Measurements from ENCODE around the gene CD96.

CD96 gene

GRCh38 chr3:111568355-111568754, 26.4 kb downstream of the CD96 start:
- FAIRE-seq = no peak

DNA sequence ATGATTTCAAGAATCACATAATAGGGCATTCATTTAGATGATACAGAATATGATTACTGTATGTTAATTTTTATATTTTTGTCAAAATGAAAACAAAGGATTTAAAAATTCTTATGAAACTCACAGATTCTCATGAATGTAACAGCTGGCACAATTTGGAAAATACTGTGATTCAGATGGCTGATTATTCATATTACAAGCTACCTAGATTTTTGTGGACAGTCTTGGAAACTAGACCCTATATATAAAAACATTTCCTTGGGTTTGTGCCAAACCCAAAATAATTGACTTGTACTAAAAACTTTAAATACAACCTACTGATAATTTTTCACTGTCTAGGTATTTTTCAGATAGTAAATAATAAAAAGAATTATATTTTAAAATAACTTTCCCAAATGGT, 26.9 kb downstream of the CD96 start:
- FAIRE-seq = no peak

DNA sequence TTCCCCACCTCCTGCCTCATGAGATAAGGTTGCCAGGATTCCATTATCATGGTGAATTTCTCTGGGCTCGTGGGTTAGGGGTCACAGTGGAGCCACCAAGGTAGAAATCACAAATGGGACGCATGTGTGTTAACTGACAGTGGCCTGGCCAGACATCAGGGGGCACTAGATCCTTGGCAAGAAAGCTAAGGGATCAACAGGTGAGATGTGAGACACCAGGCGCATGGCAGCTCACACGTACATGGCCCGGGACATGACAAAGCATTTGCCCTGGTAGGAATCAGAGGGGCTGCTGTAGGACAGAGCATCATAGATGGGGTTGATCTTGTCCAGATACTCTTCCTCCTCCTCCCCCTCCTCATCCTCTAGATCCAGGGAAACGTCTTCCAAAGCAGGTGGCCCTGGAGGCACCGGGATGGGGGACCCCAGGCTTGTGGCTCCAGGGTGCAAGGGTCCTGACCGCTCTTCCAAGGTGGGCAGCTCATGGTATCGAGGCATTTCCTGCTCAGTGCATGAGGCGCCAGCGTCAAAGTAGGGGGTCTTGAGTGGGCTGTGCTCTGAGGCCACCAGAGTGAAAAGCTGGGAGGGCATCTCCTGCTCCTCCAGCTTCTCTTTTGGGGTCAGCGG, 28.5 kb downstream of the CD96 start:
- FAIRE-seq = no peak

DNA sequence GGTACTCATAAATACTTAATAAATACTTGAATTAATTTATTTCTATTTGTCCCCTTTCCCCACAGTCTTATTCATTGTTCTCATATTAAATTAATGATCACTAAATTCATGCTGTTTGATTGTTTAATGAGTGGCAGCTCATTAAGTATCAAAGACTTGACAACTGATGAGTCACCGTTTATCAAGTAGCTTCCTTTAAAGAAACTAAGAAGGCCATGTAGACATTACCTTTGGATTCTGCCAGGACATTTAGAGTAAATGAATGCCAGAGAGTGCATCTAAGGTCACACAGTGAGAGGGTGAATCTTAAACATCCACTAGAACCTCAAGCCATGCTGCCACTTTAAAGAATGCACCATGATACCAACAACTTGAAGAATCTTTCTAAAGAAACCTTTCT, 29.3 kb downstream of the CD96 start:
- no peak for FAIRE-seq

DNA sequence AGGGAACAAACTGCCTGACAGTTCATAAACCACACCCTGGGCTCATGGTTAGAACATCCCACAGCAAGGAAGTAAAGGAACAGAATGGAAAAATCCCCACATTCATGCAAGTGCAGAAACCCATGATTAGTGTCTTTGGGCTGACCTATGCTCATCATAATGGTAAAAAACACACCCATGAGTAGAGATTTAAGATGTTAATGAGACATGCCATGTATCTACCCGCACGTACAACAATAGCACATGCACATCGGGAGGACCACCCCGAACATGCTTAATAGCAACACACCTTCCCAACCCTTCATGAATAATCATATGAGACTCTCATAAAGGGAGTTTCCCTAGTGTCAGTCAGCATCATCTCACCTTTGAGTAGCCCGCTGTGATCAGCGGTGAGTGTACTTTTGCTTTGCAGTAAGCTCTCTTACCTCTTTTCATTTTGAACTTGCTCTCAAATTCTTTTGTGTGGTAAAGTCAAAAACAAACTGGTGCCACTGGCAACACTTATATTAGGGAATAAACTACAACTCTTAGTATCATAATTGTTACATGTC, 30.0 kb downstream of the CD96 start:
- FAIRE-seq = no peak

- FAIRE-seq = no peak
Observed at GRCh38 chr3:111577113-111577512, 35.1 kb downstream of the CD96 start.

- FAIRE-seq = no peak
Observed at GRCh38 chr3:111577798-111578685, 36.0 kb downstream of the CD96 start.

DNA sequence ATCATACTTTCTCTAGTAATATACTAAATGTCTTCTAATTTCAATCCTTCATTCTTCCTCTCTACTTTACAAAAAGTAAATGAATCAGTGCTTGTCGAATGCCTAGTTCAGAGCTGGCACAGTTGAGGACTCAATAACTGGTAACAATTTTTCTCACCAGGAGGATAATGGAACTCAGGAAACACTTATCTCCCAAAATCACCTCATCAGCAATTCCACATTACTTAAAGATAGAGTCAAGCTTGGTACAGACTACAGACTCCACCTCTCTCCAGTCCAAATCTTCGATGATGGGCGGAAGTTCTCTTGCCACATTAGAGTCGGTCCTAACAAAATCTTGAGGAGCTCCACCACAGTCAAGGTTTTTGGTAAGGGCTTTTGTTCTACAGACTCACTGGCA, 36.9 kb downstream of the CD96 start:
- no peak for FAIRE-seq

DNA sequence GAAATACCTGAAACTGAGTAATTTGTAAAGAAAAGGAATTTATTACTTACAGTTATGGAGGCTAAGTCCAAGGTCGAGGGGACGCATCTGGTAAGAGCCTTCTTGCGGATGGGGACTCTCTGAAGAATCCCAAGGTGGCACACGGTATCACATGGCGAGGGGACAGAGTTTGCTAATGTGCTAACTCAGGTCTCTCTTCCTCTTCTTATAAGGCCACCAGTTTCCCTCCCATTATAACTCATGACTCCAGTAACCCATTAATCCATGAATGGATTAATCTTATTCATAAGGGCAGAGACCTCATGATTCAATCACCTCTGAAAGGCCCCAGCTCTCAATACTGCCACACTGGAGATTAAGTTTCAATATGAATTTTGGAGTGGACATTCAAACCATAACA, 37.5 kb downstream of the CD96 start:
- FAIRE-seq = no peak

DNA sequence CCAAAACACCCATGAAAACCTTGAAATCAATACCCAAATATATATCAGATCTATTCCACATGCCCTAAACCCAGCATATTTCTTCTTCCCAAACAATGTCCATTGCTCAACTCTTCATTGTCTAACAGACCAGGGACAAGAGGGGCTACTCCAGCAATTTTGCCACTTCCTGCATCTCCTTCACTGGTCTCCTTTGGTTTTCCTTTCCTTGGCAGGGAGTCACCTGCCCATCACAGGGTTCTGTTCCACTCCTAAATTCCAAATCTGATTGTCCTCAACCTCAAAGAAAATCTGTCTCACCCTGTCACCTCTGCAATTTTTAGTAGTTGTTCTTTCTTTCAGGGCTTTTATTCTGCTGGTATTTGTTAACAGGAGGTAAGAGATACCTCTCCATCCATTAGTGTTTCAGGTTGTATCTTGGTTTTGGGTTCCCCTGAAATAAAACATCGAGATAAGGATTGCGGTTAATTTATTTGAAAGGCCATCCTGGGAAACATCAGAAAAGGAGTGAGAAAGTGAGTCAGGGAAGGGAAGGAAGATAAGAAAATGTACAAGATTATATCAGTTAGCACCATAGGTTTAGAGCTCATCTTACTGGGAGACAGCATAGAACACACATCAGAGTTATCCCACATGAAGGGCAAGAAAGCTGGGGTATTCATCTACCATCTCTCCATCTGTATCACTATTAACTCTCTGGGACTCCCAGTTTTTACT, 39.6 kb downstream of the CD96 start:
- FAIRE-seq = no peak

DNA sequence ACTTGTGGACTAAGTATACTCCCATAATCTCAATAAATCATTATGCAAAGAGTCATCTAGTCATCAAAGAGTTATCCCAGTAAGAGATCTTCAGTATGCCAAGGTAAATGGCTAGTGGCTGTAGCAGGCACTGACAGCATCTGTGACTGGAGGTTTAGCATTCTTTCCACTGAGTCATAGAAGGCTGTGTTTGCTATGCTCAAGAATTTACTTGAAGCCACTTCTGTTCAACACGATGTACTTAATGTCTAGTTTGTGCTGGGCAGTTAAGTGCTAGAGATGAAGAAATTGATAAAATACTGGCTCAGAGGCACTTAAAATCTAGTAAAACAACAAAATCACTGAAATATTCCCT, 40.1 kb downstream of the CD96 start:
- FAIRE-seq = no peak

- FAIRE-seq = no peak
Observed at GRCh38 chr3:111584744-111585143, 42.7 kb downstream of the CD96 start.

GRCh38 chr3:111585217-111585616, 43.2 kb downstream of the CD96 start:
- no peak for FAIRE-seq

DNA sequence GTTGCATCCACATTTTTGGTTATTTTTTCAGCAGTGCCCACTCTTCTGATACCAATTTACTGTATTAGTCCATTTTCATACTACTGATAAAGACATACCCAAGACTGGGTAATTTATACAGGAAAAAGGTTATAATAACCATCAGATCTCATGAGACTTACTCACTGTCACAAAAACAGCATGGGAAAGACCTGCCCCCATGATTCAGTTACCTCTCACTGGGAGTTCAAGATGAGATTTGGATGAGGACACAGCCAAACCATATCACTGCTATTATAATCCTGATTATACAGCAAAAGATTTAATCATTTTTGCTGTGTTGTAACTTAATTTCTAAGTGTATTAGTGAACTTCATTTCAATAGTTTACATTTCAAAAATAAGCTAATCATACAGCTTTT, 46.5 kb downstream of the CD96 start:
- no peak for FAIRE-seq

GRCh38 chr3:111589303-111590142, 47.5 kb downstream of the CD96 start:
- no peak for FAIRE-seq

- FAIRE-seq = no peak
Observed at GRCh38 chr3:111590143-111590491, 48.1 kb downstream of the CD96 start.

GRCh38 chr3:111591555-111591954, 49.6 kb downstream of the CD96 start:
- no peak for FAIRE-seq

DNA sequence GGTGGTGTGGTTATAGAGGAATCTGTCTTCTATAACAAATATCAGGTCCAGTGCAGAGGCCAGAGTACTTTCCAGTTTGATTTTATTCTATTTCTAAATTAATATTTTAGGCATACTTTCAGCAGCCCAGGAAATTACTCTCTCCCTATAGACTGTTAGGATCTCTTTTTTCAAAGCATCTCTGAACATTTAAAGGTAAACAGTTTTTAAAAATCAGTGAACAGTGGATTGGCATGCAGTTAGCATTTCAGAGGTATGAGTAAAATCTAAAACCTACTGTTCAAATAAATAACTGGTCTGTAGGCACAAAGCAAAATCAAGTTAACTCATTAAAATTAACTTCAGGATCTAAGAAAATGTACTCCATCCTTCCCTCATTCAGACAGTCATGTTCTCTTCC, 50.1 kb downstream of the CD96 start:
- FAIRE-seq = no peak

GRCh38 chr3:111592936-111593335, 50.9 kb downstream of the CD96 start:
- FAIRE-seq = no peak

DNA sequence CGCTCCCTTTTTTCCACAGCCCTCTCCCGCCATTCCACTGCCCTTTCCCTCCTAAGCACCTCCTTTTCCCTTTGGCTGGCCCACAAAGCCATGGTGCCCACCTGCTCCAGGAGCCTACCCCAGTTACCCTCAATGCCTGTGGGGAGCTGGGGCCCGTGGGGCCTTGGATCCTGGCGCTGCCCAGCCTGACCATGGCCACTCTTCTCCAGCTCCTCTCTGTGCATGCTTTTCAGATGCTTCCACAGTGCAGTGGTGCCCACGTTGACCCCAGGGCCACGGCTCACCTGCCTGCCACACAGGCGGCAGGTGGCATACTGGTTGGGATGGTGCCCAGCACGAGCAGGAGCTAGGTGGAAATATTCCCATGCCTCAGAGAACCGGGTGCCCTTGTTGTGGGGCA, 51.7 kb downstream of the CD96 start:
- no peak for FAIRE-seq

DNA sequence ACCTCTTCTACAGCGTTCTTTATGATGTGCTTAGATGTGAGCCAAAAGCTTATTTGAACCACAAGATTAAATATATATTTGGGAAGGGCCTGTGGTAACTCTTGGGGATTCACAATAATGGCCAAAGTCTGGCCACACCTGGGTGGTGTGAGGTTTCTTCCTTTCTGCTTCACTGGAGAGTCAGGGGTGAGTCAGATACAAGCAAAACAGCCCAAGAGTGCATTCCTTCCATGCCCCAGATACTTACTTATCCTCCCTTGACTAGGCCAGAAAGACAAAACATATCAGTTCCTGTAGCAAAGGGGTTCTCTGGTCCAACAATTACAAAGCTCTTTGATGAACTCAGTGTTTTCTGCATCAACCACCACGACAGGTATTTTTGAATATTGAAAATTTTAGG, 52.2 kb downstream of the CD96 start:
- no peak for FAIRE-seq

GRCh38 chr3:111594781-111595180, 52.8 kb downstream of the CD96 start:
- FAIRE-seq = no peak

GRCh38 chr3:111595232-111595631, 53.2 kb downstream of the CD96 start, which contains the start of gene ZBED2:
Gene ZBED2 (minus strand): TSS chr3:111595346. CDS start chr3:111594201, 1,145 bp downstream.
- no peak for FAIRE-seq
